ENCODE data around the gene GDF7.

Gene GDF7

GRCh38 chr2:20675701-20676352 is 8.9 kb downstream of the GDF7 start:
- no peak for TF ChIP-seq CTCF (IDR thresholded peaks at IDR 0.05; ENCODE audit: low read depth, low read length)
- no peak overlapping the region for H3K4me3 ChIP-seq (ENCODE audit: low read depth, low read length)

- H3K4me3 ChIP-seq (ENCODE audit: low read depth, low read length) = no peak overlapping the region
- no peak for TF ChIP-seq CTCF (IDR thresholded peaks at IDR 0.05; ENCODE audit: low read depth, low read length)
Observed at GRCh38 chr2:20676353-20677215, 9.6 kb downstream of the GDF7 start.

GRCh38 chr2:20677301-20678085 is 10.5 kb downstream of the GDF7 start:
- no peak overlapping the region for H3K4me3 ChIP-seq (ENCODE audit: low read depth, low read length)

GRCh38 chr2:20678086-20678395 is 11.1 kb downstream of the GDF7 start:
- no peak for TF ChIP-seq CTCF (IDR thresholded peaks at IDR 0.05; ENCODE audit: low read depth, low read length)
- H3K4me3 ChIP-seq (ENCODE audit: low read depth, low read length) = no peak overlapping the region

More at GRCh38 chr2:20677301-20678085, 10.5 kb downstream of the GDF7 start:
- no peak for TF ChIP-seq CTCF (IDR thresholded peaks at IDR 0.05; ENCODE audit: low read depth, low read length)

- no peak for TF ChIP-seq CTCF (IDR thresholded peaks at IDR 0.05; ENCODE audit: low read depth, low read length)
- no peak overlapping the region for H3K4me3 ChIP-seq (ENCODE audit: low read depth, low read length)
Observed at GRCh38 chr2:20678780-20679179, 11.8 kb downstream of the GDF7 start.

- H3K4me3 ChIP-seq (ENCODE audit: low read depth, low read length) = no peak overlapping the region
- no peak for TF ChIP-seq CTCF (IDR thresholded peaks at IDR 0.05; ENCODE audit: low read depth, low read length)
Observed at GRCh38 chr2:20680744-20681375, 13.9 kb downstream of the GDF7 start.
